Liver (tissue), 9 donors: ENCODE results near the gene NMRK1. TPM values are rescaled to one million over a fixed set of nuclear protein-coding genes. Genes with fewer than 3 reads are reported as not detected.

Experiments
- DNase-seq: peaks from one replicate; pipeline ENCODE4 v3.0.0-alpha.2; 2017; ENCODE audit warnings: low spot score
- H3K27ac ChIP-seq, 2 donors: one replicate each; pipeline ENCODE4 v1.7.0; 2013; ENCODE audit warnings: inconsistent platforms in 2 of 2, low read length in 2 of 2, control low read depth in 1 of 2, low read depth in 1 of 2, mild to moderate bottlenecking in 1 of 2
- H3K27me3 ChIP-seq, 4 donors: one replicate each; pipeline versions ENCODE4 v1.6.1 to v1.7.0; 2013; ENCODE audit warnings: low read length in 3 of 4, inconsistent platforms in 1 of 4, mild to moderate bottlenecking in 1 of 4, moderate library complexity in 1 of 4; ENCODE audit not compliant: control insufficient read depth in 4 of 4, insufficient read depth in 4 of 4
- H3K36me3 ChIP-seq, 4 donors: one replicate each; pipeline versions ENCODE4 v1.6.1 to v1.7.0; 2013; ENCODE audit warnings: low read length in 3 of 4, mild to moderate bottlenecking in 3 of 4, low read depth in 1 of 4, moderate library complexity in 1 of 4; ENCODE audit not compliant: control insufficient read depth in 4 of 4, insufficient read depth in 3 of 4
- H3K4me1 ChIP-seq, 4 donors: one replicate each; pipeline versions ENCODE4 v1.6.1 to v1.7.0; 2013; ENCODE audit warnings: low read length in 3 of 4, mild to moderate bottlenecking in 3 of 4, moderate library complexity in 1 of 4; ENCODE audit not compliant: control insufficient read depth in 4 of 4, insufficient read depth in 4 of 4
- H3K4me3 ChIP-seq, 3 donors: one replicate each; pipeline versions ENCODE4 v1.6.1 to v1.7.0; 2013; ENCODE audit warnings: low read length in 3 of 3, control low read depth in 1 of 3, low read depth in 1 of 3, mild to moderate bottlenecking in 1 of 3
- H3K9ac ChIP-seq, 2 donors: one replicate each; pipeline ENCODE4 v1.7.0; 2013; ENCODE audit warnings: low read length in 2 of 2, mild to moderate bottlenecking in 2 of 2, moderate library complexity in 2 of 2, control low read depth in 1 of 2, low read depth in 1 of 2
- H3K9me3 ChIP-seq, 4 donors: one replicate each; pipeline versions ENCODE4 v1.6.1 to v1.7.0; 2013; ENCODE audit warnings: low read length in 3 of 4; ENCODE audit not compliant: control insufficient read depth in 4 of 4
- EGR1 ChIP-seq, 2 donors: IDR thresholded peaks; 2 replicates each; pipeline ENCODE4 v1.6.1; 2016 to 2018; ENCODE audit warnings: antibody characterized with exemption in 2 of 2, low read depth in 2 of 2
- FOXA1 ChIP-seq: IDR thresholded peaks from 2 replicates; pipeline ENCODE4 v1.6.1; 2016; ENCODE audit warnings: antibody characterized with exemption
- FOXA2 ChIP-seq: IDR thresholded peaks from 2 replicates; pipeline ENCODE4 v1.6.1; 2016; ENCODE audit warnings: antibody characterized with exemption
- GABPA ChIP-seq, 2 donors: IDR thresholded peaks in 1 of 2; conservative IDR thresholded peaks in 1 of 2; 2 replicates each; pipeline ENCODE4 v1.6.1; 2016; ENCODE audit warnings: antibody characterized with exemption in 2 of 2, mild to moderate bottlenecking in 1 of 2, moderate library complexity in 1 of 2
- HNF4A ChIP-seq, 2 donors: conservative IDR thresholded peaks; 2 replicates each; pipeline ENCODE4 v1.6.1; 2016; ENCODE audit warnings: antibody characterized with exemption in 2 of 2, mild to moderate bottlenecking in 2 of 2
- HNF4G ChIP-seq: IDR thresholded peaks from 2 replicates; pipeline ENCODE4 v1.6.1; 2016; ENCODE audit warnings: antibody characterized with exemption
- JUND ChIP-seq, 2 donors: IDR thresholded peaks; 2 replicates each; pipeline ENCODE4 v1.6.1; 2016; ENCODE audit warnings: antibody characterized with exemption in 2 of 2
- NR2F2 ChIP-seq: IDR thresholded peaks from 2 replicates; pipeline ENCODE4 v1.6.1; 2016; ENCODE audit warnings: antibody characterized with exemption
- RAD21 ChIP-seq, 2 donors: IDR thresholded peaks; 2 replicates each; pipeline ENCODE4 v1.6.1; 2016; ENCODE audit warnings: antibody characterized with exemption in 2 of 2, mild to moderate bottlenecking in 2 of 2
- RXRA ChIP-seq, 2 donors: IDR thresholded peaks; 2 replicates each; pipeline ENCODE4 v1.6.1; 2017 to 2018; ENCODE audit warnings: antibody characterized with exemption in 2 of 2, mild to moderate bottlenecking in 1 of 2
- SP1 ChIP-seq: IDR thresholded peaks from 2 replicates; pipeline ENCODE4 v1.6.1; 2018; ENCODE audit warnings: antibody characterized with exemption, mild to moderate bottlenecking
- TAF1 ChIP-seq: conservative IDR thresholded peaks from 2 replicates; pipeline ENCODE4 v1.6.1; 2016; ENCODE audit warnings: antibody characterized with exemption, mild to moderate bottlenecking
- YY1 ChIP-seq: IDR thresholded peaks from 2 replicates; pipeline ENCODE4 v1.6.1; 2016; ENCODE audit warnings: antibody characterized with exemption, mild to moderate bottlenecking
- WGBS: extraction: QIAGEN DNeasy Blood & Tissue Kit; methylation state at CpG from one replicate; pipeline ENCODE4 v1.1.7; 2013; 5-methylcytosine and 5-hydroxymethylcytosine counted together
- polyA plus RNA-seq, 2 donors: library from polyadenylated mRNA; stranded (reverse) in 1 of 2; unstranded in 1 of 2; fragments of 200-250 nt in 1 of 2; fragments of >200 nt in 1 of 2; fragmentation: Nextera tagmentation in 1 of 2; extraction: Ambion mirVana in 1 of 2; gene quantifications; one replicate each; pipeline versions ENCODE4 v1.2.1 to v1.2.3, GENCODE V29; 2013 to 2015
- total RNA-seq, 2 donors: library from RNA; depleted of rRNA; stranded (reverse); fragments of >200 nt; gene quantifications; one replicate each; pipeline ENCODE4 v1.2.3, GENCODE V29; 2014
- TF ChIP-seq, protein P1 (sequence below): IDR thresholded peaks from 2 replicates; pipeline ENCODE4 v1.6.1; 2016; ENCODE audit warnings: antibody characterized with exemption
- TF ChIP-seq, protein P2 (sequence below): IDR thresholded peaks from 2 replicates; pipeline ENCODE4 v1.6.1; 2016; ENCODE audit warnings: antibody characterized with exemption, mild to moderate bottlenecking
- TF ChIP-seq, protein P3 (sequence below): IDR thresholded peaks from 2 replicates; pipeline ENCODE4 v1.6.1; 2016; ENCODE audit warnings: antibody characterized with exemption
- TF ChIP-seq, protein P4 (sequence below): fragments of 150-350 bp; IDR thresholded peaks from 2 replicates; pipeline ENCODE4 v1.5.1; 2017; ENCODE audit warnings: improper control_type of control experiment, low read depth, low read length; ENCODE audit not compliant: missing input control
- donor health status: healthy.
- donor health status: healthy.
- donor health status: healthy.
- donor health status: healthy.
- donor health status: healthy.

Gene NMRK1
- total and polyA plus RNA-seq, 4 donors, result 6.8 to 32.2 (median 15.9) TPM

DNA sequence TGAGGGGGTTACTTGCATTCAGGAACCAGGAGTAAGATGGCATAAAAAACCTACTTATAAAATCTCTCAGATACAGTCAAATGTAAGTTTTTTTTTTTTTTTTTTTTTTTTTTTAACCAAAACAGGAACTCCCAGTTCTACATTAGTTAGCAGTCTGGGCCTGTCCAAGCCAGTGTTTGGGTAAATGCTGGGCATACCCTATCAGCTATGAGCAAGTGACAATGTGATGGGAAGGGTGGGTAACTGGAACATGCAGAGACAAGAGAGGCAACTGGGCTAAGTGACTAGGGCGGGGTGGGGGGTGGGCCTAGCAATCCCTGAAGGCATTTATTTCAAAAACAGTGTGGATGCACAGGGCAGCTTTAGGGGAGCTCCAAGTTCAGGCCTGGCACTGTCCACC, 2.3 kb downstream of the NMRK1 start:
- Histone ChIP-seq H3K27me3 (no peaks in the 10 kb centered on the region), H3K4me1 (peaks cover 8 to 55% (median 35%) of the 10 kb centered on the region in 4 donors), H3K36me3 (peaks cover 0 to 10% (median 5%) of the 10 kb centered on the region in 4 donors), H3K9me3 (no peaks in the 10 kb centered on the region), H3K27ac (peak overlapping the region; percentile 89 to 96), H3K9ac (no peak overlapping the region), H3K4me3 (peak overlapping the region in 1 of 3 donors; percentile 39)
- no peak for DNase-seq
- TF ChIP-seq EGR1 (IDR thresholded peaks at IDR 0.05; ENCODE audit: low read depth in 2 of 2), result no peak
- no peak for TF ChIP-seq RAD21 (IDR thresholded peaks at IDR 0.05)
- no peak for TF ChIP-seq HNF4G
- no peak for TF ChIP-seq FOXA1
- no peak for TF ChIP-seq FOXA2
- TF ChIP-seq GABPA (IDR thresholded peaks at IDR 0.05 in 1 of 2, conservative IDR thresholded peaks at IDR 0.05 in 1 of 2), result no peak
- TF ChIP-seq YY1, result no peak
- no peak for TF ChIP-seq RXRA (IDR thresholded peaks at IDR 0.05)
- TF ChIP-seq NR2F2, result no peak
- TF ChIP-seq HNF4A (conservative IDR thresholded peaks at IDR 0.05), result no peak
- TF ChIP-seq SP1, result no peak
- TF ChIP-seq, protein P1, sequence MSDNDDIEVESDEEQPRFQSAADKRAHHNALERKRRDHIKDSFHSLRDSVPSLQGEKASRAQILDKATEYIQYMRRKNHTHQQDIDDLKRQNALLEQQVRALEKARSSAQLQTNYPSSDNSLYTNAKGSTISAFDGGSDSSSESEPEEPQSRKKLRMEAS, result no peak
- TF ChIP-seq, protein P2, sequence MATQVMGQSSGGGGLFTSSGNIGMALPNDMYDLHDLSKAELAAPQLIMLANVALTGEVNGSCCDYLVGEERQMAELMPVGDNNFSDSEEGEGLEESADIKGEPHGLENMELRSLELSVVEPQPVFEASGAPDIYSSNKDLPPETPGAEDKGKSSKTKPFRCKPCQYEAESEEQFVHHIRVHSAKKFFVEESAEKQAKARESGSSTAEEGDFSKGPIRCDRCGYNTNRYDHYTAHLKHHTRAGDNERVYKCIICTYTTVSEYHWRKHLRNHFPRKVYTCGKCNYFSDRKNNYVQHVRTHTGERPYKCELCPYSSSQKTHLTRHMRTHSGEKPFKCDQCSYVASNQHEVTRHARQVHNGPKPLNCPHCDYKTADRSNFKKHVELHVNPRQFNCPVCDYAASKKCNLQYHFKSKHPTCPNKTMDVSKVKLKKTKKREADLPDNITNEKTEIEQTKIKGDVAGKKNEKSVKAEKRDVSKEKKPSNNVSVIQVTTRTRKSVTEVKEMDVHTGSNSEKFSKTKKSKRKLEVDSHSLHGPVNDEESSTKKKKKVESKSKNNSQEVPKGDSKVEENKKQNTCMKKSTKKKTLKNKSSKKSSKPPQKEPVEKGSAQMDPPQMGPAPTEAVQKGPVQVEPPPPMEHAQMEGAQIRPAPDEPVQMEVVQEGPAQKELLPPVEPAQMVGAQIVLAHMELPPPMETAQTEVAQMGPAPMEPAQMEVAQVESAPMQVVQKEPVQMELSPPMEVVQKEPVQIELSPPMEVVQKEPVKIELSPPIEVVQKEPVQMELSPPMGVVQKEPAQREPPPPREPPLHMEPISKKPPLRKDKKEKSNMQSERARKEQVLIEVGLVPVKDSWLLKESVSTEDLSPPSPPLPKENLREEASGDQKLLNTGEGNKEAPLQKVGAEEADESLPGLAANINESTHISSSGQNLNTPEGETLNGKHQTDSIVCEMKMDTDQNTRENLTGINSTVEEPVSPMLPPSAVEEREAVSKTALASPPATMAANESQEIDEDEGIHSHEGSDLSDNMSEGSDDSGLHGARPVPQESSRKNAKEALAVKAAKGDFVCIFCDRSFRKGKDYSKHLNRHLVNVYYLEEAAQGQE, result no peak
- no peak for TF ChIP-seq TAF1
- TF ChIP-seq, protein P3, sequence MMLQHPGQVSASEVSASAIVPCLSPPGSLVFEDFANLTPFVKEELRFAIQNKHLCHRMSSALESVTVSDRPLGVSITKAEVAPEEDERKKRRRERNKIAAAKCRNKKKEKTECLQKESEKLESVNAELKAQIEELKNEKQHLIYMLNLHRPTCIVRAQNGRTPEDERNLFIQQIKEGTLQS, result no peak
- TF ChIP-seq, protein P4, sequence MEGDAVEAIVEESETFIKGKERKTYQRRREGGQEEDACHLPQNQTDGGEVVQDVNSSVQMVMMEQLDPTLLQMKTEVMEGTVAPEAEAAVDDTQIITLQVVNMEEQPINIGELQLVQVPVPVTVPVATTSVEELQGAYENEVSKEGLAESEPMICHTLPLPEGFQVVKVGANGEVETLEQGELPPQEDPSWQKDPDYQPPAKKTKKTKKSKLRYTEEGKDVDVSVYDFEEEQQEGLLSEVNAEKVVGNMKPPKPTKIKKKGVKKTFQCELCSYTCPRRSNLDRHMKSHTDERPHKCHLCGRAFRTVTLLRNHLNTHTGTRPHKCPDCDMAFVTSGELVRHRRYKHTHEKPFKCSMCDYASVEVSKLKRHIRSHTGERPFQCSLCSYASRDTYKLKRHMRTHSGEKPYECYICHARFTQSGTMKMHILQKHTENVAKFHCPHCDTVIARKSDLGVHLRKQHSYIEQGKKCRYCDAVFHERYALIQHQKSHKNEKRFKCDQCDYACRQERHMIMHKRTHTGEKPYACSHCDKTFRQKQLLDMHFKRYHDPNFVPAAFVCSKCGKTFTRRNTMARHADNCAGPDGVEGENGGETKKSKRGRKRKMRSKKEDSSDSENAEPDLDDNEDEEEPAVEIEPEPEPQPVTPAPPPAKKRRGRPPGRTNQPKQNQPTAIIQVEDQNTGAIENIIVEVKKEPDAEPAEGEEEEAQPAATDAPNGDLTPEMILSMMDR, result no peak
- no peak for TF ChIP-seq JUND (IDR thresholded peaks at IDR 0.05)
- 90% methylated on average over 1 of the region's 1 CpG for WGBS

DNA sequence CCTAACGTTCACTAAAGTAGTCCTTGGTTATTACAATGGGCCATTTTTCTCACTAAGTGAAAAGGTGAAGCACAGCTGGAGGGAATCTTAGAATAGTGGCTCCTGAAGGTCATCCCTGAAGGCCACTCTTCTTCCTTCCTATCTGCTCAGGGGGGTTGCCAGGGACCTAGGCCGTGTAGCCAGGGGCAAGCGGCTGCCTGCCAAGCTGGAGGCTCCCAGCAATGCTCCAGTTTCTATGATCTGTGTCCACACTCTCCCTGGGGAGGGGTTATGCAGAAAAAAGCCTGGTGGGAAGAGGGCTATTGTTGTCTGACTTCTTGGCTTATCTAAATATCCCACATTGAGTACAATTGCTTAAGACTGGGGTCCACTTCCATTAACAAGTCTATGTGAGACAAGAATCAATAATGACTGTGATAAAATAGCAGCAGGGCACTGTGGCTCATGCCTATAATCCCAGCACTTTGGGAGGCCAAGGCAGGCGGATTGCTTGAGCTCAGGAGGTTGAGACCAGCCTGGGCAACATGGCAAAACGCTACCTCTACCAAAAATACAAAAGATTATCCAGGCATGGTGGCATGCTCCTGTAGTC, 3.8 kb downstream of the NMRK1 start:
- DNase-seq, result no peak
- Histone ChIP-seq H3K27ac (peak overlapping the region; percentile 26 to 83), H3K9me3 (no peaks in the 10 kb centered on the region), H3K4me1 (peaks cover 7 to 41% (median 35%) of the 10 kb centered on the region in 4 donors), H3K27me3 (no peaks in the 10 kb centered on the region), H3K36me3 (peaks cover 1 to 15% (median 8%) of the 10 kb centered on the region in 4 donors), H3K4me3 (no peak overlapping the region), H3K9ac (peak overlapping the region in 1 of 2 donors; percentile 57)
- TF ChIP-seq, protein P2, result no peak
- TF ChIP-seq GABPA (IDR thresholded peaks at IDR 0.05 in 1 of 2, conservative IDR thresholded peaks at IDR 0.05 in 1 of 2), result no peak
- no peak for TF ChIP-seq JUND (IDR thresholded peaks at IDR 0.05)
- no peak for TF ChIP-seq NR2F2
- no peak for TF ChIP-seq TAF1
- no peak for TF ChIP-seq RAD21 (IDR thresholded peaks at IDR 0.05)
- 52% methylated on average over 5 of the region's 5 CpGs for WGBS
